Measurements from ENCODE around the gene SCART1.

The SCART1 gene

GRCh38 chr10:133458021-133458709 is 4.4 kb downstream of the SCART1 start:
- in situ Hi-C loops (cut with HindIII; ENCODE audit: low sequenced_read_pairs) = no loop called here
- no peak for TF ChIP-seq CTCF (IDR thresholded peaks at IDR 0.05; ENCODE audit: low read depth, low read length, missing control alignments)
- H3K4me3 ChIP-seq (ENCODE audit: low read depth, low read length) = no peak overlapping the region
- DNase-seq (ENCODE audit: low read depth) = no peak

- no peak for DNase-seq (ENCODE audit: low read depth)
- H3K4me3 ChIP-seq (ENCODE audit: low read depth, low read length) = no peak overlapping the region
- in situ Hi-C loops (cut with HindIII; ENCODE audit: low sequenced_read_pairs) = no loop called here
- TF ChIP-seq CTCF (IDR thresholded peaks at IDR 0.05; ENCODE audit: low read depth, low read length, missing control alignments) = no peak
These were observed 5.1 kb downstream of the SCART1 start for GRCh38 chr10:133458710-133459453.

- TF ChIP-seq CTCF (IDR thresholded peaks at IDR 0.05; ENCODE audit: low read depth, low read length, missing control alignments) = no peak
- in situ Hi-C loops (cut with HindIII; ENCODE audit: low sequenced_read_pairs) = no loop called here
- no peak overlapping the region for H3K4me3 ChIP-seq (ENCODE audit: low read depth, low read length)
- no peak for DNase-seq (ENCODE audit: low read depth)
These were observed 5.9 kb downstream of the SCART1 start for GRCh38 chr10:133459454-133460207.

GRCh38 chr10:133460208-133460769 is 6.5 kb downstream of the SCART1 start:
- no peak for TF ChIP-seq CTCF (IDR thresholded peaks at IDR 0.05; ENCODE audit: low read depth, low read length, missing control alignments)
- in situ Hi-C loops (cut with HindIII; ENCODE audit: low sequenced_read_pairs) = no loop called here
- no peak for DNase-seq (ENCODE audit: low read depth)
- H3K4me3 ChIP-seq (ENCODE audit: low read depth, low read length) = no peak overlapping the region

- in situ Hi-C loops (cut with HindIII; ENCODE audit: low sequenced_read_pairs) = no loop called here
- TF ChIP-seq CTCF (IDR thresholded peaks at IDR 0.05; ENCODE audit: low read depth, low read length, missing control alignments) = no peak
- DNase-seq (ENCODE audit: low read depth) = no peak
These were observed 7.3 kb downstream of the SCART1 start for GRCh38 chr10:133461027-133461426.

GRCh38 chr10:133461841-133462240 is 8.1 kb downstream of the SCART1 start:
- H3K4me3 ChIP-seq (ENCODE audit: low read depth, low read length) = no peak overlapping the region
- in situ Hi-C loops (cut with HindIII; ENCODE audit: low sequenced_read_pairs) = no loop called here
- DNase-seq (ENCODE audit: low read depth) = no peak
- TF ChIP-seq CTCF (IDR thresholded peaks at IDR 0.05; ENCODE audit: low read depth, low read length, missing control alignments) = no peak

More at GRCh38 chr10:133461027-133461426, 7.3 kb downstream of the SCART1 start:
- no peak overlapping the region for H3K4me3 ChIP-seq (ENCODE audit: low read depth, low read length)

Data from astrocyte of the cerebellum (primary cell).